GM12873 (cell line): ENCODE data around the gene APRT.

Experiments used
- TF ChIP-seq, protein P1 (sequence below): IDR thresholded peaks from 2 replicates; pipeline ENCODE4 v1.5.1; 2012; ENCODE audit warnings: low read depth, mild to moderate bottlenecking, moderate library complexity, low read length, control low read depth; ENCODE audit not compliant: insufficient read depth; ENCODE audit errors: missing control alignments

Gene APRT

DNA sequence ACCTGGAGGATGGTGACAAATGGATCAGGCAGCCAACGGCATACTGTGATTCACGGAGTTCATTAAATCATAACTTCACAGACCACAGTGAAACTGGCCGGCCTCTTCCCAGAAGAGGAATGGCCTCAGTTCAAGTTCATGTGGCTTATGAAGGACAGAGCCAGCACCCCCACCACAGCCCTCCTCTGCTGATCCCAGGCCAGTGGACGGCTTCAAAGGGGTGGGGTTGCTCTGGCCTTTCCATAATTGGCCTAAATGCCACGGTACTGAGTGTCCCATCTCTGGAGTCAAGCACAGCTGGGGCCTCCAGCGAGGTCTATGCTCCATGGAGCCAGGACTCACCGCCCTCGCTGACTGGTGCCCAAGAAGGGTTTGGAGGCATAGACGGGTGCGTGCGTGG, 23.7 kb upstream of the APRT start:
- TF ChIP-seq, protein P1, sequence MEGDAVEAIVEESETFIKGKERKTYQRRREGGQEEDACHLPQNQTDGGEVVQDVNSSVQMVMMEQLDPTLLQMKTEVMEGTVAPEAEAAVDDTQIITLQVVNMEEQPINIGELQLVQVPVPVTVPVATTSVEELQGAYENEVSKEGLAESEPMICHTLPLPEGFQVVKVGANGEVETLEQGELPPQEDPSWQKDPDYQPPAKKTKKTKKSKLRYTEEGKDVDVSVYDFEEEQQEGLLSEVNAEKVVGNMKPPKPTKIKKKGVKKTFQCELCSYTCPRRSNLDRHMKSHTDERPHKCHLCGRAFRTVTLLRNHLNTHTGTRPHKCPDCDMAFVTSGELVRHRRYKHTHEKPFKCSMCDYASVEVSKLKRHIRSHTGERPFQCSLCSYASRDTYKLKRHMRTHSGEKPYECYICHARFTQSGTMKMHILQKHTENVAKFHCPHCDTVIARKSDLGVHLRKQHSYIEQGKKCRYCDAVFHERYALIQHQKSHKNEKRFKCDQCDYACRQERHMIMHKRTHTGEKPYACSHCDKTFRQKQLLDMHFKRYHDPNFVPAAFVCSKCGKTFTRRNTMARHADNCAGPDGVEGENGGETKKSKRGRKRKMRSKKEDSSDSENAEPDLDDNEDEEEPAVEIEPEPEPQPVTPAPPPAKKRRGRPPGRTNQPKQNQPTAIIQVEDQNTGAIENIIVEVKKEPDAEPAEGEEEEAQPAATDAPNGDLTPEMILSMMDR: no peak

DNA sequence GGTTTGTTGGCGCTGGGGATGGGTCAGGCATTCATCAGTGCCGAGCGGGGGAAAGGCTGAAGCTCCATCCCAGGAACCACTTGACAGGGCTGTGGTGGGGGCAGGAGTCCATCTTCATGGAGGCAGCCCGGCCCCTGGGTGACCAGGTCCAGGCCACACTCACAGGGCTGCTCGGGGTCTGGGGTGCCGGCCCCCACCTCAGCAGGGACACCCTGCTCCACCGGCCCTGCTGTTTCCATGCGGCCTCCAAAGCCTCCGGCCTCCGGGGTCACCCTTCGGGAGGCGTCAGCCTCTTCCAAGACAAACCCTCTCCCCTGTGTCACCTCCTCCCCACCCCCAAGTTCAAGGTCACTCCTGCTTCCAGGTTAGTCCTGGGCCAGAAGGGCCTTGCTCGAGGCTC, 22.9 kb upstream of the APRT start:
- TF ChIP-seq, protein P1: no peak

DNA sequence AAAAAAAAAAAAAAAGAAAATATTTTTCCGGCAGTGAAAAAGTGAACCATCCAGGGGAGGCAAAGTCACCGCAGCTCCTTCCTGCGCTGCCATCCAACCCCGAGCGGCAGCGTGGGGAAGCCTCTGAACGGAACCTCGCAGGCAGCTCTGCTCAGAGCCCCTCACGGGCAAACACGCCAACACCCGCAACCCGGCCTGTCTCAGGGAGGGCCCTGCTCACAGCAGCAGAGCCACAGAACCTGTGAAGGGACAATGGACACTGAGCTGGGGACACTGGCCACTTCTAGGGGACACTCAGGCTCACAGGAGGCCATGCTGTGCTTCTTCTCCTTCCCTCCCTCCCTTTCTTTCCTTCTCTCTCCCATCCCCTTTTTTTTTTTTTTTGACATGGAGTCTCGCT, 21.4 kb upstream of the APRT start:
- TF ChIP-seq, protein P1: no peak

DNA sequence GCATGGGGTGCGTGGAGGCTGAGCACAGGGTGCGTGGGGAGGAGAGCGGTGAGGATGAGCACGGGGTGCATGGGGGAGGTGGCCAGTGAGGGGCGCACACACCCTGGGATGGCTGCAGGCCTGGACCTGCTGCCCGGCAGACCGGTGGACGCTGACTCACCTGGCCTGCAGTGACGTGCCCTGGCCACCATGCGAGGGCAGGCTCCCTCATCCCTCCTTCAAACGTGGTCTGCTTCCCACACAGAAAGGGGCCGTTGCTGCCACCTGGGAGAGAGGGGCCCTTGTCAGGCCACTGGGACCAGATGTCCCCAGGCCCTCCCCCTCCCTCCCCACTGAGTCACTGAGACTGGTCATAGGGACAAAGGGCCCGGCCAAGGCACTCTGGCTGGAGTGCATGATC, 20.1 kb upstream of the APRT start:
- TF ChIP-seq, protein P1: no peak

DNA sequence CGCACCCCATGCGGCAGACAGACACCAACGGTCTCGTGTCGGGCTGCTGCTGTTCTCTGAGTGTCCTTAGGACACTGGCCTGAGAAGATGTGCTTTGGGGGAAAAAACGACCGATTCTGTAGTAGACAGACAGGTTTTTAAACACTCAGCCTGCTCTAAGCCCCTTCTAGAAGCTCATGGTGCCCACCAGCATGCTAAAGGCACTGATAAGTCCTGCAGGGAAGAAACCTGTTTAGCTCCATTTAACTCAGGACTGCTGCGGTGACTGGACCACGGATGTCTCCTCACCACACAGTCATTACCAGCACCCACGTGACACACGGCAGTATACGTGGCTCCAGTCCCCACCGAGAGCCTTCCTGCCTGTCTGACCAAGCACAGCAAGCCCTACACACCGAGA, 19.1 kb upstream of the APRT start:
- TF ChIP-seq, protein P1: no peak

DNA sequence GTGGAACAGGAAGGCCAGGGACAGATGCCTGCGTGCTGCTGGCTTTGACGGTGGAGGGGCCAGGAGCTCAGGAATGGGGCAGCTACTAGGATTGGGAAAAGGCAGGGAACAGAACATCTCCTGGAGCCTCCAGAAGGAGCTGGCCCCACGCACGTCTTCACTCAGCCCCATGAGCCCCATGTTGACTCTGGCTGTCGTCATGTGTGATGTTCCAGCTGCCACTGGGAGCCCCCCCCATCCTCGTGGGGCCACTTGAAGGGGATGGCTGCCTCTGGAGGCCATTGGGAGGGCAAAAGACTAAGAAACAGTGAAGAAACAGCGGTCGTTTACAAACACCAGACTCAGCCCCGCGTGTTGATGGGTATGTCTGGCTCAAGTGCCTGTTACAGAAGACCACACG, 18.5 kb upstream of the APRT start:
- TF ChIP-seq, protein P1: no peak

DNA sequence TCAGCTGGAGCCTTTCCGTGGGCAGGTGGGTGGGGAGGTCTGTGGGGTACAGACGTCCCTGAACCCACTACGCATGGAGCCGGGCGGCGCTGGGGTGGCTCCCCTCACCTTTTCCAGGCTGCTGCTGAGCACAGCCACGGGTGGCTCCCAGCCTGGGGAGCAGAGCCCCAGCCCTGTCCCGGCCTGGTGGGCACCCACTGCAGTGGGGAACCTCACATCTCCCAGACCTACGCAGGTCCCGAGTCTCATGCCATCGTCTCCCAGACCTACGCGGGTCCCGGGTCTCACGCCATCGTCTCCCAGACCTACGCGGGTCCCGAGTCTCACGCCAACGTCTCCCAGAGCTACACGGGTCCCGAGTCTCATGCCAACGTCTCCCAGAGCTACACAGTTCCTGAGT, 17.0 kb upstream of the APRT start:
- TF ChIP-seq, protein P1: no peak
